Activated T-helper 1 cell treated with Interleukin-2 at 50 U/mL for 16 hours (primary cell): ENCODE results near the gene CDK14.
"Not testable (repeated sequence)": the region's sequence is repeated elsewhere in the genome, so short reads cannot be mapped to it uniquely, and the experiment has no call there.

Experiments used
- DNase-seq: peaks from one replicate; pipeline ENCODE4 v3.0.0-alpha.2; 2020; ENCODE audit warnings: low read depth

The CDK14 gene

DNA sequence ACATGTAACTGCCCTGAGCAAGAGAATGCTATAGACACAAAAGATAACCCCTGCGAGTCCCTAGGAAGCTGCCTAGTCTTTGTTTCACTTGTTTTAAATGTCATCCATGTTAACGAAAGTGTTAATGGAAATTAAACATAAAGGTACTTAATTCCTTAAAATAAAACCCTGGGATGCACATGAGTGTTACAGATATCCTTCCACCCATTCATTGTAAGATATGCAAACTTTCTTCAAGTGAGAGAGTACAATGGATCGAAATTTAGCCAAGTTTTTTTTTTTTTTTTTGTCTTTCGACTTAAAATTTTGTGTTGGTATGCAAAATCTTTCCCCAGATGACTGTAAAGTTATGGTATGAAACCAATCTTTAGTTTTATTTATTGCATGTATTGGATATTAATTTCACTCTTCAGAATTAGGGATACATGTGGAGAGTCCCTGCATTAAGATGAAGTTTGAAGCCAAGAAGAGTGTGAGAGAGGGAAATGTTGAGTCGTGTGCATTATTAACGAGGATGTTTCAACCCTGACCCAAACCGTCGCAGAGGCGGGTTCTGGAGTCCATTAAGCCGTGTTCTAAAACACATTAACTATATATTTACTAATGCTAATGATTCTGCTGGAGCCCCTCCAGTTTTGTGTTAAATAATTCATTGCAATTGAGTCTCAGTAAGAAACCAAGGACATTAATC is 1.6 kb downstream of the CDK14 start:
- DNase-seq: no peak

DNA sequence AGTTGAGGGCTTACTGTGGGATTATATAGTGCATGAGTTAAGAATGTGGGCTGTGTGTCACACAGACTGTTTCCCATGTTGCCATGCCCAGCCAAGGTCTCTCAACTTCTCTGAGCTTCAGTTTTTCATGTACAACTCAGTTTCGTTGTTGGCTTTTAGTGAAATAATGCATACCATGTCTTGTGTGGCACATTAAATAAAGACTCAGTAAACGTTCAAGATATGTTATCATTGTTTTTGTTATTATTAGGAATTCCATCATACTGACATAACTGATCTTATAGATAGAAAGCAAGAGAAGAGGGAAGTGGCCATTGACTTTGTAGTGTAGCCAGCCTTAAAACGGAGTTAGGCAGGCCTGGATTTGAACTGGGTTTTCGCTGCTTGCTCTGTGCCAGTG is 2.9 kb downstream of the CDK14 start:
- DNase-seq: no peak

DNA sequence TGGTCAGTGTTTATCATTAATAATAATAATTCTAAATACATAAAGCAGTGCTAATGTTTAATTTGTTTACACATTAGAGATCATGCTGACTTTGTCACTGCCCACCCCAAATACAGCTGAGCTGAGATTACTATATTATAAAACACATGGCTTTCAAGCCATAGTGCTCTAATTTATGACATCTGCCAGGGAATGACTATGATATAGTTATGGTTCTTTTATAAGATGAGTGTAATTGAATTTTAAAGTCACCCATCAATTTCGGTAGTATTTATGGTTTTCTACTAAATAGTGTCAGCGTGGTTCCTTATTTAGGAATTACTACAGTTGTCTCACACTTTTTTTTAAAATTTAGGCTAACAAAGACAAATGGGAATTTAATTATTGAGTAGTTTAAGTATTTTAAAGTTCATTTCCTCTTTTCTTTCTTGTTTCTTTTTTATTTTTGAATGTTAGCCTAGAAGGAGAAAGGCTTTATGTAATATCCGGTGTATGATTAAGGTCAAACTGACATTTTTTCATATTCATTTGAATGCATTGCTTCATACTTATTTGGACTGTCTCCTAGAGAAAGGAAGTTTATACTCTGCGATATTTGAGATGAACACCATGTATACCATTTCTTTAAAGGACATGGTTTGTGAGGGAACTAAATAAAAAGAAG is 3.9 kb downstream of the CDK14 start:
- no peak for DNase-seq

DNA sequence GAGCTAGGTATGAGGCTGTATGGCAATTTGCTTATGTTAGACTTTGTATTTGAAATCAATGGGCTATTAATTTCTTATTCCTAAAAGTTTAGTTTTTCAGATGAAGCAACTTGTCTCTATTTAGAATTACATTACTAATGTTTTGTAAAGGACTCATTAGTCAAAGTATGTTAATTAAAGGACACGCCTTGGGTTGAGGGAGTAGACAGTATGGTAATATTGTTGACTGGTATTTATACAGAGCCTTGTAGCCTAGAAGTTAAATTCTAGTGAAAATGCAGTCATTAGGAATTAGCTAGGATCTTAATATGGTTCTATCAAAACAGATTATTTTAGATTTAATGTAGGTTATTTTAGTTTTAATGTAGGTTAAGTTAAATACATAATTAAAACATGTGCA is 6.2 kb downstream of the CDK14 start:
- DNase-seq: no peak

DNA sequence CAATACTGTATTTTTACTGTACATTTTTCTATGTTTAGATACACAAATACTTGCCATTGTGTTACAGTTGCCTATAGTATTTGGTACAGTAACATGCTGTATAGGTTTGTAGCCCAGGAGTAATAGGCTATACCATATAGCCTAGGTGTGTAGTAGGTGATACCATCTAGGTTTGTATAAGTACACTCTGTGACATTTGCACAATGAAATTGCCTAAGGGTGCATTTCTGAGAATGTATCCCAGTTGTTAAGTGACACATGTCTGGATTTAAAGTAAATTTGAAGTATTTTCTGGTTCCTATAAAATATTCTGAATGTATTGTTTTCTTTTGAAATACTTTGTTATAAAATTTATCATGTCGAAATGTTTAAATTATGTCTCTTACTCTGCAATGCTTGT is 7.2 kb downstream of the CDK14 start:
- no peak for DNase-seq

DNA sequence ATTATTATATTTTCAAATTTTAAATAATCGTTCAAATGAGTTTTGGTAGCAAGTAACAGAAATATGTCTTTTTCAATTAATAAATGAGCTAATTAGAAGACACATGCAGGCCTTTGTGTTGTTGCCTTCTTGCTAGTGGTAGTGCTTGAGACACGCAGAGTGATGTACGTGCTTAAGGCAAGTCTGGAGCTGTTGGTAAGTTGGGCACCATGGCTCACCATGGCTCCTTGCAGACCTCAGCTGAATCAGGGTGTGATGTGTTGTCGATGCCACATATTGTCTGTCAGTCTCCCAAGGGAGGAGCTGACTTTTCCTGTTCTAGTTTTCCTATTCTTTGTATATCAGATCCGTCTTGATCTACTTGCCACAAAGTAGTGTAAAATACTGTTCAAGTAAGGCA is 8.3 kb downstream of the CDK14 start:
- no peak for DNase-seq

DNA sequence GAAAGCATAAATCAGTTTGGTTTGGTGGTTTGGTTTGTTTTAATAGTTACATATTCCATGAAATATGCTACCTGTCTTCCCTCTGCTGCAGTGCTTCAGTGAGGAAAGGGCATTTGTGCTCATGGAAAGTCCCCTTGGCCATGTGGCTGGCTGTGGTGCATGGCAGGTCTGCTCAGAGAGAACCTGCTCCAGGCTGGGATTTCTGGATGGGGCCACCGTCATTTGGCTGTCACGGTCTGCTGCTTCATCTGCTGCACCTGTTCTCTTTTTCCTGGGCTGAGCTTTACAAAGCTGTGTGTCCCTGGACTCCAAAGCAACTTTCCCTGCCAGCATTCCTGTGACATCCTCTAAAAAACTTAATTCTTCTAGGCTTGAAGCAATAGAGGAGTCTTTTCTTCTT is 8.9 kb downstream of the CDK14 start:
- no peak for DNase-seq

DNA sequence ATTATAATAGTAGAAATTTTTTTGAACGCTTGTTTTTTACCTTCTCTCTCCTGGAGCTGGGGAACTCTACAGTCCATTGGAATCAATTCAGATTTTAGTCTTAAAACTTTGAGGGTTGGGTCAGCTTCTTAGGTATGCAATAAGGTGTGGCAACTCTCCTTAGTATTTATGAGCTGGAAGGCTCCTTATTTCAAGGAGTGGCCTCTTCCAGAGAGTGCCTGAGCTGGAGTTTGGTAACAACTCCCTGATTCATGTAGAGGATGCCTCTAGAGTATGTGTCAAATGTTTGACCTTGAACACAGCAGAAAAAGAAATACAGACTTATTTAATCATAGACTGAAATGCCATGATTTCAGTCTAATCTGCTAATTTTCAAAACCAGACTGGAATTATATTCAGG is 11.1 kb downstream of the CDK14 start:
- no peak for DNase-seq

DNA sequence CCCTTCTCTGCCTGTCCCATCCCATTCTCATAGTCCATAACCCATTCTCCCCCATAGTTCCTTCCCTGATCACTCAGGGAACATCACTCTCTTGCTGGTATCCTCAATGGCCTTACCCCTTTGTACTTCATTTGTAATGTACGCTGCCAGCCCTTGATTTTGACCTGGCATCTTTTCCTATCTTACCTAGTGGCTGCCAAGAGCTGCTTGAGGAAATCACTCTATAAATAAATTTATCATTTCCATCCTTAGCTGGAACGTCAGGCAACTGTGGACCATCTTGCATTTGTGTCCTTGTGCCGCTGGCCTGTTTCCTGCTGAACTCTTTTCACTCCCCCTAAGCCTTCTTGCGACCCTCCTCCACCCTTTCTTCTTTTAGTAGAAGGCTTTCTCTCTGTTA is 14.0 kb downstream of the CDK14 start:
- DNase-seq: no peak

DNA sequence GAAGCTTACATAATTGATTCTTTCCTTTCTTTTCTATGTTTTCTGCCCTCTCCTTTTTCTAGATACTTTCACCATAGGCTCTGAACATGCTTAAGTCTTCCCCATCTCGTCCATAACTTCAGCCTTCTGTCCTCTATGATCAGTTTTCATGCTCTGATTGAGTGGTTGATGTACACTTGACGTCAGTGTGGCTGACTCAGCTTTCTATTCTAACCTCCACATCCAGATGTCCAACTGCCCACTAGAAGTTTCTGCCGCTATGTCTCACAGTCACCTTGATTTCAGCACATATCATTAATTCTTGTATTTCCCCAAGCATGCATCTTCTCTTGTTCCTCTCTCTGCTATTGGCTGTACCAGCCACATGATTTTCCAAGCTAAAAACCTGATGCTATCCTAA is 15.0 kb downstream of the CDK14 start:
- DNase-seq: no peak

DNA sequence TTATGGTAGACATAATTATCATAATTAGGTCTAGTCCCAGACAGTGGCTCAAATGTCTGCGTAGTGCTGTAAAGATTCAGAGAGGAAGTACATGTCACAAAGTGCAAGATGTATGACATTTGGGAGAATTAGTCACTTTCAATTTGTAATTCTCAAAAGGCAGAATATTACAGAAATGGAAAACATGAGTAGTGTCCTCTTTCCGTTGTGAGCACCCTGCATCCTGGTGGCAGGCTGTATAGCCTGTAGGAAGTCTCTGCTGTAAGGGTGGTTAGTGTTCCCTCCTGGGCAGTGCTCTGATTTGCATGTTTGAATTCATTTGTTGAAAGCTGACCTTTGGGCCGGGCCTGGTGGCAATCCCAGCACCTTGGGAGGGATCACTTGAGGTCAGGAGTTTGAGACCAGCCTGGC is 17.0 kb downstream of the CDK14 start:
- no peak for DNase-seq

DNA sequence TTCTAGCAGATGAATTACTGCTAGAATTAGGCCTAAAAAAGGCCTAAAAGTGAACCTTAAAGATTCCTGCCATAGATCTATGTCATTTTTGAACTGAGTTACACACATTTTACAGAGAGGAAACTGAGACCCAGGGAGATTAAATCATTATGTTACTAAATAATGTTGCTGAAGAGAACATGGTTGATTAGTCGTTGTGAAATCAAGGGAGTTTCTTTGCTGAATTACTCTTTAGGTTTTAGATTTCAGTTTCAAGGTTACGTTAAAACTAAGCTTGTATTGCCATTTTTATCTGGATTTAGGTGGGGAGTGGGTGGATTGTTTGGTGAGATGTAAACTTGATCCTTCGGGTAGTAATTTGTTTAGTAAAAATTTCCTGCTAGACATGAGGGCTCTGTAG is 21.3 kb downstream of the CDK14 start:
- no peak for DNase-seq

DNA sequence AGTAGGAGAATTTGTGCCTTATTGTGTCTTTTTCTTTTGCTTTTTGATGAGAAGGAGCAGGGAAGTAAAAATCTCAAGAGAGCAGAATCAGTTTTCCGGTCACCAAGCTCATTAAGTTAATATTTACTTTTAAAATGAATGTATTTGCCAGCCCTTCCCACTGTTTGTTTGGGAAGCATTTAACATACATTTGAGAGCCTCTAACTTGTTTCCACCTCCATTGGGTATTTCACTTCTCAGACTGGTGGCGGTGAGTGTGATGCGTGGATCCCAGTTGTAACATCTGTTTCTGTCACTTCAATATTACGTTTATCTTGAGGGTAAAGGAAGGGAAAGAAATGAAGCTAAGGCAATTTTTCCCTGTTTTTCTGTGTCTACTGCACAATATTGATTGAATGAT is 22.8 kb downstream of the CDK14 start:
- DNase-seq: no peak

DNA sequence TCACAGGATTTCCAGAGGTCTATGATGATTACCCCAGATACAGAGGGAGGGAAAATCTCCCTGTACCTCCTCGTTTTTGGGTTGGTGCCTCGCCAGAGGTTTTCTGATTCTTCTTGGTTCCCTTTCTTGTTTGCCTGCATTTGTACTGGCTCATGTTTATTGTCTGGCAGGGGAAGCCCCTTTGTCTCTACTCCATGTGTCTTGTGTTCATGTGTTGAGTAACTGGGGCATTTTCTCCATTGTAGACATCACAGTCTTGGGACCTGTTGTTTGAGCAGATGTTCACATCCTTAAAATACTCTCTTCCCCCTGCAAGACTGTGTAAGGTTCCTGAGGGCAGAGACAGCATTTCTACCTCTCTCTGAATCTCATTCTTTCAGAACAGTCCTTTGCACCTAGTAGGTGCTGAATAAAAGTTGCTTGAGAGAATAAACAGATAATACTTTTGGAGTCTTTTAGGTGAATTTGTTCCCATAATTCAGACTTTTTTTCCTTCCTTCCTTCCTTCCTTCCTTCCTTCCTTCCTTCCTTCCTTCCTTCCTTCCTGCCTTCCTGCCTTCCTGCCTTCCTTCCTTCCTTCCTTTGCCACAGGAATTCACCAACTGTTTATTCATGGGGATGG is 25.1 kb downstream of the CDK14 start:
- DNase-seq: no peak

DNA sequence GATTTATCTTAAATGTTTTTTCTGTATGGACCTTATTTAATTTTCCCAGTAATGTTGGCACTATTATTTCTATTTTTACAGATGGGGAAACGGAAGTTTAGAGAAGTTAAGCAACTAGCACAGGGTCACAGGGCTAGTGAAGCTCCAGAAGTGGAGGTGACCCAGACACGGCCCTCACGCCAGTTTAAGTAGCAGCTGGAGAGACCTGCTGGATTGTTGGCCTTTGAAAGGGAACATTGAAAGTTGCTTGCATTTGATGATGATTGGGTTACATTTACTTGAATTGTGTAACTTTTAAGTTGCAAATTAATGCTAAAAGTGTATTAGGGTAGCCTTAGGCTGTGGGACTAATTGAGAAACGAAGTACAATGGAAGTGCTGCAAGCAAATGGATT is 25.6 kb downstream of the CDK14 start:
- no peak for DNase-seq

DNA sequence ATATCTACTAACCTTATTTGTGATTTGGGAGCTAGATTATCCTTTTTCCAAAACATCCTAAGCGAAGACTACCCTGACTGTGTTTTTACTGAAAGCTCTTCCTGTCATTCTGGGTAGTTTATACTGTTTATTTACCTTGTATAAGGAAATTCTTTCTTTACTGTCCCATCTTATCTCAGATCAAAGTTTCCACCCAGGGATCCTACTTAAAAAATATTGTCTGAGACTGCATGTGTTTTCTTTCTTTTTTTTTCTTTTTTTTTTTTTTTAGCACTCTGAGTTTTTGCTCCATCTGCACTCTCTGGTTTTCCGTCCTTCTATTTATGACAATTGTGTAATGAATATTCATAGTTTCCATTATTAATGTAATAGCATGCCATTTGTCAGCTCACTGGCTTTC is 26.5 kb downstream of the CDK14 start:
- no peak for DNase-seq

DNA sequence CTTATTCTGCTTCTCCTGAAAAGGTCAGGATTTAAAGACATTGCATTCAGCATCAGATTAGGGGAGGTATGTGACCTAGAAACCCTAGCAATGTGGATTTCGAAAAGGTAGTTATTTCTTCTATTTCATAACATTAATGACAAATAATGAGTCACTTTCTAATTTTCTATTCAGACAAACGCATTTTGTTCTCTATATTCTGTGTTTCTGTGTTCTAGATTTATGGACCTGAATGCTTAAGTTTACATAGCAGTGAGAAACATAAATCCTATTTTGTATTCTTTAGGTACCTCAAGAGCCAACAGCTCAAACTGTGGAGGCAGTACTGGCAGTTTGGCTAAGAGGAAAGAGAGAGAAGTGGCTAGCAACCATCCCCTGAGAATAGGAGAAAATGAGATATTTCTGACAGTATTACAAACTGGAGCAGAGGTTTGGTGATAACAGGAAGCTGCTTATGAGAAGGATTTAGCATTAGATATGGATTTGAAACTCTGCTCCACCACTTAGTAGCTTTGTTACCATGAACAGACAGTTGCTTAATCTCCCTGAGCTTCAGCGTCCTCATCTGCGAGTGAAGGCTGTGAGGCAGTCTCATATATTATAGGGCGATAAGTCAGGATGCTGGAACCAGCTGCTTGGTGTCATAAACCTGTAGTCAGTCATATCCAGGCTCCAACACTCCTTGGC is 28.2 kb downstream of the CDK14 start:
- DNase-seq: no peak

DNA sequence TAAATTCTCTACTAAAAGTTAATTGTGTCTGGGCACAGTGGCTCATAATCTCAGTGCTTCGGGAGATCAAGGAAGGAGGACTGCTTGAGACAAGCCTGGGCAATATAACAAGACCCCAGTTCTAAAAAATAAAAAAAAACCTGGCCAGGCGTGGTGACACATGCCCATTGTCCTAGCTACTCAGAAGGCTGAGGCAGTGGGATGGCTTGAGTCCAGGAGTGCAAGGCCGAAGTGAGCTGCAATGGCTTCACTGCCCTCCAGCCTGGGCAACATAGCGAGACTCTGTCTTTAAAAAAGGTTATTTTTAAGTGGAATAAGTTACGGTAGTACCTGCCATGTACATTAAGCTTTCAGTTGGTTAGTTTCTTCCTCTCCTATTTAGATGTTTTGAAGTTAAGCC is 28.9 kb downstream of the CDK14 start:
- DNase-seq: no peak

DNA sequence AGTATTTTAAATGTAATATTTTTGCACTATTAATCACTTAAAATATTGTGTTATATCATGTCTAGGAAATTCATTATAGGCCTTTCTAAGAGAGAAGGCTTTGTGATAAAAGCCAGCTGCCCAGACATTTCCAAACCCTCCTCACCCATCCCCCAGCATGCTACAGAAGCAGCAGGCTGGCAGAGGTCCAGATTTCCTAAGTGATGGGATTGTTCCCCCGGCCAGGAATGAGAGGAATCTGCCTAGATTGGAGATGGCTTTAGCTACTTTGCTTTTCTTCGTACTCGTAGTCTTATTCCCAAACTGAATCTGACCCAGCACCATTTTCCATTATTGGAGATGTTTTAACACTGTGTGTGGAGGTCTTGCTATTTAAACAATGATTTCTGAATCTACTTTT is 29.4 kb downstream of the CDK14 start:
- DNase-seq: no peak

DNA sequence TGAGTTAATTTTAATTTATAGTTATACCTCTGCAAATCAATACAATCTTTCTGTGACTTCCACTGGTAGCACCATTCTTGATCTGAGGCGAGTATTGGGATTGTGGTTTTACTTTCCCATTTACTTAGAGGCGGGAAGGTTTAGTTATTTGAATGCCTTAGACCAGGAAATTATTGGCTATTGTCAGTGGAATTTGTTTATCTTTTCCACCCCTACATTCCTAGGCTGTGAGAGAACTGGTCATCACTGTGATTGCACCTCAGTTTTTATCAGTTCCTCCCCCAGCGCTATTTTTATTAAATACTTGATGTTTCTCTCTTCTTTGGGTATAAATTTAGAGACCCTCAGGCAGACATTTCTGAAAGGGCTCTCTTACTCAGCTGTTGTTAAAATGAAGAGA is 29.9 kb downstream of the CDK14 start:
- DNase-seq: no peak

DNA sequence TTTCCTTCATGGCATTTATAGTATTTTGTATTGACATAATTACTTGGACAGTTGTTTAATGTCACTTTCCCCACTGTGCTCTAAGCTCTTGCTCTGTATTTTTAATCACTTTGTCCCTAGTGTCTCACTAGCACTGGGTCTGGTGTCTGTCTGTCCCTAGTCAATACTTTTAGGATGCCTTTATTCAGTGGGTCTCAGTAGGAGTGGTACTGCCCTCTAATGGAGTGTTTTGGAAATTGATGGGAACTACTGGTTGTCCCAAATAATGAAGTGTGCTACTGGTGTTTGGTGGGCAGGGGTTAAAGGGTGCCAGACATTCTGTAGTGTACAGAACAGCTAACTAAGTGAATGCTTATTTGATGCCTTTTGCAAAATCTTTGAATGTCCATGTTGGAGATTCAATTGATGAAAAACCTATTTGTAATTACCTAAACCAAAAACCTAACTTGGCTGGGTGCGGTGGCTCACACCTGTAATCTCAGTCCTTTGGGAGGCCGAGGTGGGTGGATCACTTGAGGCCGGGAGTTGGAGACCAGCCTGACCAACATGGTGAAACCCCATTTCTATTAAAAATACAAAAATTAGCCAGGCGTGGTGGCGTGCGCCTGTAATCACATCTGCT is 33.3 kb downstream of the CDK14 start:
- no peak for DNase-seq

DNA sequence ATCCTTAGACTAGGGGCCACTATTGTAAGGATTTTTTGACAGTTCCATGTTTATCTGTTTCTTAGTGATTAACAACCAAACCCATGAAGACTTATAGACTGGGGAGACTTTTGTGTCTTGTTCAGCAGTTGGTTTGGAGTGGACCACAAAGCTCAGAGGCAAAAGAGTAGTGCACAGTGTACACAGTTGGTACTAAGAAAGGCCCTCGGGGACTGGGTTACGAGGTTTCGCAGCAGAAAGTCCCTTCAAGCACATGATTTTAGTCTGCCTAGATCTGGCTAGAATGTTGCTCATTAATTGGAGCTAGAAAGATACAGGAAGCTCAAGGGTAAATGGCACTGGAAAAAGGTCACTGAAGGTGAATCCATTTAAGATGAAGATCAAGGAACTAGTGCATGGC is 35.4 kb downstream of the CDK14 start:
- DNase-seq: no peak

DNA sequence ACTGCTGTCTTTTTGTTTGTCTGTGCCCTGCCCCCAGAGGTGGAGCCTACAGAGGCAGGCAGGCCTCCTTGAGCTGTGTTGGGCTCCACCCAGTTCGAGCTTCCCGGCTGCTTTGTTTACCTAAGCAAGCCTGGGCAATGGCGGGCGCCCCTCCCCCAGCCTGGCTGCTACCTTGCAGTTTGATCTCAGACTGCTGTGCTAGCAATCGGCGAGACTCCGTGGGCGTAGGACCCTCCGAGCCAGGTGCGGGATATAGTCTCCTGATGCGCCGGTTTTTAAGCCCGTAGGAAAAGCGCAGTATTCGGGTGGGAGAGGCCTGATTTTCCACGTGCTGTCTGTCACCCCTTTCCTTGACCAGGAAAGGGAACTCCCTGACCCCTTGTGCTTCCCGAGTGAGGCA is 43.6 kb downstream of the CDK14 start:
- DNase-seq: not testable (repeated sequence)
